Naive thymus-derived CD4-positive, alpha-beta T cell (primary cell): Measurements from ENCODE around the gene SLAMF7. TPM values are rescaled to one million over a fixed set of nuclear protein-coding genes. Genes with fewer than 3 reads are reported as not detected.
A peak's percentile ranks its signal among the peaks of the same experiment; 100 is the strongest.

Source experiments
- ATAC-seq: fragments of 150-1000 bp; cut with Tn5 transposase; 2 replicates; pipeline ENCODE4 v1.10.0; 2021; ENCODE audit warnings: mild to moderate bottlenecking, moderate library complexity
- CTCF ChIA-PET: fragments of 350-600 bp; sonication (Branson Sonifier 250); formaldehyde crosslinking; loops from one replicate; lab custom pipeline; 2021; ENCODE audit warnings: antibody characterized with exemption; lab: Charles Lee
- POLR2A ChIA-PET: fragments of 350-600 bp; sonication (Branson Sonifier 250); formaldehyde crosslinking; loops from one replicate; lab custom pipeline; 2021; ENCODE audit warnings: antibody characterized with exemption, inconsistent platforms; lab: Charles Lee
- DNase-seq, 9 donors: peaks; one replicate each; pipeline versions ENCODE4 v3.0.0 to v3.0.0-alpha.2; 2020 to 2022; ENCODE audit warnings: mixed read lengths in 1 of 9
- H3K27ac ChIP-seq: one replicate; pipeline ENCODE4 v1.7.0; 2013; ENCODE audit warnings: mild to moderate bottlenecking, low read depth, low read length, moderate library complexity
- H3K27me3 ChIP-seq, 2 donors: one replicate each; pipeline ENCODE4 v1.7.0; 2013; ENCODE audit warnings: low read length in 2 of 2, mild to moderate bottlenecking in 2 of 2, moderate library complexity in 2 of 2; ENCODE audit not compliant: control insufficient read depth in 2 of 2, insufficient read depth in 2 of 2
- H3K36me3 ChIP-seq, 3 experiments: 1 replicate in 2 of 3; 2 replicates in 1 of 3; pipeline ENCODE4 v1.7.0; 2013; ENCODE audit warnings: low read length in 3 of 3, mild to moderate bottlenecking in 3 of 3, moderate library complexity in 1 of 3; ENCODE audit not compliant: insufficient read depth in 3 of 3, control insufficient read depth in 2 of 3
- H3K4me1 ChIP-seq, 2 donors: one replicate each; pipeline ENCODE4 v1.7.0; 2013; ENCODE audit warnings: low read length in 2 of 2, mild to moderate bottlenecking in 2 of 2, moderate library complexity in 1 of 2; ENCODE audit not compliant: control insufficient read depth in 2 of 2, insufficient read depth in 2 of 2
- H3K4me3 ChIP-seq: 2 replicates; pipeline ENCODE4 v1.7.0; 2013; ENCODE audit warnings: mild to moderate bottlenecking, low read length
- H3K9me3 ChIP-seq, 3 experiments: 1 replicate in 2 of 3; 2 replicates in 1 of 3; pipeline ENCODE4 v1.7.0; 2013; ENCODE audit warnings: low read length in 3 of 3; ENCODE audit not compliant: control insufficient read depth in 2 of 3
- H3K27ac Mint-ChIP-seq, 9 donors: one replicate each; pipeline ENCODE4 v1.8.0; 2020 to 2022; ENCODE audit warnings: mixed read lengths in 9 of 9, mild to moderate bottlenecking in 8 of 9, moderate library complexity in 5 of 9, inconsistent platforms in 2 of 9
- H3K27me3 Mint-ChIP-seq, 5 donors: one replicate each; pipeline ENCODE4 v1.8.0; 2021 to 2022; ENCODE audit warnings: mixed read lengths in 5 of 5, mild to moderate bottlenecking in 1 of 5
- H3K36me3 Mint-ChIP-seq, 5 donors: one replicate each; pipeline ENCODE4 v1.8.0; 2020 to 2022; ENCODE audit warnings: mixed read lengths in 5 of 5, mild to moderate bottlenecking in 3 of 5, inconsistent platforms in 1 of 5
- H3K4me1 Mint-ChIP-seq, 7 donors: one replicate each; pipeline ENCODE4 v1.8.0; 2020 to 2022; ENCODE audit warnings: mixed read lengths in 7 of 7, mild to moderate bottlenecking in 3 of 7, inconsistent platforms in 1 of 7
- H3K4me3 Mint-ChIP-seq, 10 donors: one replicate each; pipeline ENCODE4 v1.8.0; 2020 to 2022; ENCODE audit warnings: mild to moderate bottlenecking in 10 of 10, mixed read lengths in 10 of 10, moderate library complexity in 6 of 10, inconsistent platforms in 2 of 10
- H3K9me3 Mint-ChIP-seq, 11 donors: one replicate each; pipeline ENCODE4 v1.8.0; 2020 to 2022; ENCODE audit warnings: mixed read lengths in 11 of 11, mild to moderate bottlenecking in 4 of 11, inconsistent platforms in 1 of 11, moderate library complexity in 1 of 11
- intact Hi-C, 2 donors: fragments of 100-400 bp; cut with micrococcal nuclease; formaldehyde crosslinking; loops; one replicate each; pipeline ENCODE4 v1.15.1; 2023
- polyA plus RNA-seq, 2 donors: library from polyadenylated mRNA; unstranded; fragments of 300-500 nt; fragmentation: Illumina TruSeq; gene quantifications; one replicate each; pipeline ENCODE4 v1.2.3, GENCODE V29; 2021
- total RNA-seq, 6 experiments: library from RNA in 5 of 6; stranded (reverse) in 5 of 6; gene quantifications; 1 replicate in 5 of 6; 2 replicates in 1 of 6; pipeline ENCODE4 v1.2.3 and lab custom pipeline; 2021 to 2026

Gene SLAMF7
- total and polyA plus RNA-seq, 7 experiments from 2014 or later: 0.21 to 39.3 (median 2.4) TPM

DNA sequence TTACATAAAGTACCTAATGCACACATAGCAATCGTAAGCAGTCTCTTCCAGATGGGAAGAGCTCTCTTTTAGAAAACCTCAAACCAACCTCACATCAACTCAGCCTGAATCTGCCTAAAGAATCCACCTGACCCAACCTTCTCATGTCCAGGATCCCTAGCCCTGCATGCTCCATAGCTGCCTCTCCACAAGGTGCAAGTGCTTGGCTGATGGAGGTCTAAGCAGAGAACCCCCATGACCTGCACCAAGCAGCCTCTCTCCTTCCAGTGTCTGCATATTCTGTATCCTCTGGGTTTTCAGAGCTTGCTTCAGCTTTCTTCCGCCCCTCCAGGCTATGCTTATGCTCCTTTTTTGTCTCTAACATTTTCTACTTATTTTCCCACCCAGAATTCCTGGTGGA, 59.4 kb downstream of the SLAMF7 start:
- Mint-ChIP-seq H3K9me3 (peaks cover 0 to 2% (median 0%) of the 10 kb centered on the region in 11 donors), H3K27ac (peak overlapping the region; percentile 75 to 99 (median 99)), H3K36me3 (peaks cover 8 to 42% (median 36%) of the 10 kb centered on the region in 5 donors), H3K27me3 (peaks cover 0 to 22% (median 0%) of the 10 kb centered on the region in 5 donors), H3K4me1 (peaks cover 46 to 84% (median 67%) of the 10 kb centered on the region in 7 donors), H3K4me3 (peak overlapping the region; percentile 75 to 99 (median 98))
- Histone ChIP-seq H3K36me3 (peaks cover 0 to 16% (median 4%) of the 10 kb centered on the region in 3 experiments), H3K9me3 (no peaks in the 10 kb centered on the region), H3K27me3 (no peaks in the 10 kb centered on the region), H3K4me3 (peak overlapping the region; percentile 66), H3K4me1 (peaks cover 35 to 38% of the 10 kb centered on the region in 2 donors), H3K27ac (peak overlapping the region; percentile 83)
- DNase-seq: no peak
- intact Hi-C loops: loop anchor here (1.0 to 5.0 kb wide), 5 partner anchors 9 to 319 kb away; partner anchors contain the start of genes NIT1 (in 1 of the 2) and PFDN2 (in 1 of the 2)
- POLR2A ChIA-PET: interaction anchor here (0.7 to 4.4 kb wide), 19 partner anchors 10 to 454 kb away, joined by 3 to 21 read pairs (median 6); partner anchors contain the start of gene USF1
- CTCF ChIA-PET: interaction anchor here (0.8 to 5.7 kb wide), 10 partner anchors 8 to 72 kb away, joined by 3 to 43 read pairs (median 12); no protein-coding TSS in a partner anchor
- no peak for ATAC-seq

DNA sequence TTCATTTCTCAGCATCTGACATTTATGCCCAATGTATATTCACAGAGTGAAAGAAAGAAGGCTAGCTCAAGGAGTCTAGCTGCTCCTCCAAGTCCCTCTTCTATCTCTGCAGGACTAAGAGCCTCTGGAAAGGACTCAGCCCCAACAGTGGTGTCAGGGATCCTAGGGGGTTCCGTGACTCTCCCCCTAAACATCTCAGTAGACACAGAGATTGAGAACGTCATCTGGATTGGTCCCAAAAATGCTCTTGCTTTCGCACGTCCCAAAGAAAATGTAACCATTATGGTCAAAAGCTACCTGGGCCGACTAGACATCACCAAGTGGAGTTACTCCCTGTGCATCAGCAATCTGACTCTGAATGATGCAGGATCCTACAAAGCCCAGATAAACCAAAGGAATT, 60.6 kb downstream of the SLAMF7 start:
- Histone ChIP-seq H3K36me3 (peaks cover 0 to 21% (median 11%) of the 10 kb centered on the region in 3 experiments), H3K9me3 (no peaks in the 10 kb centered on the region), H3K27me3 (no peaks in the 10 kb centered on the region), H3K4me3 (peak overlapping the region; percentile 66), H3K4me1 (peaks cover 43 to 44% of the 10 kb centered on the region in 2 donors), H3K27ac (peak overlapping the region; percentile 83)
- ATAC-seq (no peak), DNase-seq (no peak)
- Mint-ChIP-seq H3K27me3 (peaks cover 0 to 27% (median 0%) of the 10 kb centered on the region in 5 donors), H3K36me3 (peaks cover 13 to 51% (median 45%) of the 10 kb centered on the region in 5 donors), H3K4me1 (peaks cover 50 to 89% (median 69%) of the 10 kb centered on the region in 7 donors), H3K9me3 (peaks cover 0 to 6% (median 0%) of the 10 kb centered on the region in 11 donors), H3K4me3 (peak overlapping the region; percentile 75 to 99 (median 98)), H3K27ac (peak overlapping the region; percentile 58 to 99 (median 99))
- intact Hi-C loops: loop anchor here in 1 of 2 donors (2.0 to 5.0 kb wide), 3 partner anchors 171 to 318 kb away; partner anchors contain the start of genes NIT1 and PFDN2
- ChIA-PET CTCF (interaction anchor here (0.5 to 5.7 kb wide), 8 partner anchors 23 to 371 kb away, joined by 3 to 43 read pairs (median 6); no protein-coding TSS in a partner anchor), POLR2A (interaction anchor here (0.7 to 4.4 kb wide), 7 partner anchors 8 to 67 kb away, joined by 3 to 19 read pairs (median 4); no protein-coding TSS in a partner anchor)

DNA sequence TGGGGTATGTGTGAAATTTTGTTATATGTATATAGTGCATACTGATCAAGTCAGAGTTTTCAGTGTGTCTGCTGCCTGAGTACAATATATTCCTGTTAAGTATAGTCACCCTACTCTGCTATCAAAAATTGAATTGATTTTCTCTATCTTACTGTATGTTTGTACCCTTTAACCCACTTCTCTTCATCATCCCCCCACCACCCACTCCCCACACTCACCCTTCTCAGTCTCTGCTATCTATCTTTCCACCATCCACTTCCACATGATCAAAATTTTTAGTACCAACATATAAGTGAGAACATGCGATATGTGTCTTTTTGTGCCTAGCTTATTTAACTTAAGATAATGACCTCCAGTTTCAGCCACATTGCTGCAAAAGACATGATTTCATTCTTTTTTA, 61.1 kb downstream of the SLAMF7 start:
- peaks cover 0 to 27% (median 0%) of the 10 kb centered on the region in 5 donors for H3K27me3 Mint-ChIP-seq
- ChIA-PET CTCF (interaction anchor here (0.8 to 3.2 kb wide), 6 partner anchors 23 to 371 kb away, joined by 3 to 18 read pairs (median 4); no protein-coding TSS in a partner anchor), POLR2A (interaction anchor here (0.9 to 4.4 kb wide), 5 partner anchors 8 to 37 kb away, joined by 3 to 19 read pairs (median 5); no protein-coding TSS in a partner anchor)
- H3K9me3 Mint-ChIP-seq: peaks cover 0 to 8% (median 0%) of the 10 kb centered on the region in 11 donors
- H3K36me3 ChIP-seq: peaks cover 0 to 21% (median 11%) of the 10 kb centered on the region in 3 experiments
- H3K27ac Mint-ChIP-seq: peak overlapping the region; percentile 58 to 99 (median 99)
- H3K4me1 Mint-ChIP-seq: peaks cover 50 to 89% (median 69%) of the 10 kb centered on the region in 7 donors
- DNase-seq (no peak), ATAC-seq (no peak)
- peak overlapping the region; percentile 83 for H3K27ac ChIP-seq
- H3K9me3 ChIP-seq: no peaks in the 10 kb centered on the region
- H3K4me3 ChIP-seq: peak overlapping the region; percentile 66
- peaks cover 13 to 56% (median 50%) of the 10 kb centered on the region in 5 donors for H3K36me3 Mint-ChIP-seq
- intact Hi-C loops: no loop called here
- H3K4me3 Mint-ChIP-seq: peak overlapping the region; percentile 75 to 99 (median 98)
- H3K4me1 ChIP-seq: peaks cover 41 to 43% of the 10 kb centered on the region in 2 donors
- no peaks in the 10 kb centered on the region for H3K27me3 ChIP-seq

DNA sequence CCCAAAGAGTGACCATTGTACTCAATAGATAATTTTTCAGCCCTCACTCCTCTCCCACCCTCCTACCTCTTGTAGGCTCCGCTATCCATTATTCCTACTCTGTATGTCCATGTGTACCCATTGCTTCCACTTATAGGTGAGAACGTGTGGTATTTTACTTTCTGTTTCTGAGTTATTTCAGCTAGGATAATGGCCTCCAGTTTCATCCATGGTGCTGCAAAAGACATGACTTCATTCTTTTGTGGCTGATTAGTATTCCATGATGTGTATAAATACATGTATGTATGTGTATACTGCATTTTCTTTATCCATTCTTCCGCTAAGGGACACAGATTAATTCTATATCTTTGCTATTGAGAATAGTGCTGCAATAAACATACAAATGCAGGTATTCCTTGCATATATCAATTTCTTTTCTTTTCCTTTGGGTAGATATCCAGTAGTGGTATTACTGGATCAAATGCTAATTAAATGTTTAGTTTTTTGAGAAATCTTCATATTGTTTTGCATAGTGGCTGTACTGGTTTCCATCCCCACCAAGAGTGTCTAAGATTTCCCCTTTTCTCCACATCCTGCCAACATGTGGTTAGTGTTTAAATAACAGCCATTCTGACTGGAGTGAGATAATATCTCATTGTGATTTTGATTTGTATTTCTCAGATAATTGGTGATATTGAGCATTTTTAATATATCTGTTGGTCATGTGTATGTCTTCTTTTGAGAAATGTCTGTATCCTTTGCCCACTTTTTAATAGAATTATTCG, 61.8 kb downstream of the SLAMF7 start:
- Mint-ChIP-seq H3K4me1 (peaks cover 47 to 89% (median 69%) of the 10 kb centered on the region in 7 donors), H3K4me3 (peak overlapping the region; percentile 75 to 99 (median 98)), H3K9me3 (peaks cover 0 to 11% (median 4%) of the 10 kb centered on the region in 11 donors), H3K27me3 (peaks cover 0 to 27% (median 0%) of the 10 kb centered on the region in 5 donors), H3K36me3 (peaks cover 15 to 62% (median 57%) of the 10 kb centered on the region in 5 donors), H3K27ac (peak overlapping the region; percentile 67 to 99 (median 99))
- Histone ChIP-seq H3K27me3 (no peaks in the 10 kb centered on the region), H3K4me3 (peak overlapping the region; percentile 66), H3K36me3 (peaks cover 0 to 21% (median 11%) of the 10 kb centered on the region in 3 experiments), H3K4me1 (peaks cover 35 to 41% of the 10 kb centered on the region in 2 donors), H3K9me3 (no peaks in the 10 kb centered on the region), H3K27ac (peak overlapping the region; percentile 83)
- ATAC-seq (peak; percentile 50), DNase-seq (peak in 6 of 9 donors; percentile 27 to 59 (median 45))
- ChIA-PET CTCF (interaction anchor here (0.9 to 3.2 kb wide), 3 partner anchors 23 to 37 kb away, joined by 3 to 18 read pairs (median 4); no protein-coding TSS in a partner anchor), POLR2A (interaction anchor here (0.6 to 4.4 kb wide), 5 partner anchors 14 to 112 kb away, joined by 3 to 19 read pairs (median 3); no protein-coding TSS in a partner anchor)
- intact Hi-C loops: no loop called here

DNA sequence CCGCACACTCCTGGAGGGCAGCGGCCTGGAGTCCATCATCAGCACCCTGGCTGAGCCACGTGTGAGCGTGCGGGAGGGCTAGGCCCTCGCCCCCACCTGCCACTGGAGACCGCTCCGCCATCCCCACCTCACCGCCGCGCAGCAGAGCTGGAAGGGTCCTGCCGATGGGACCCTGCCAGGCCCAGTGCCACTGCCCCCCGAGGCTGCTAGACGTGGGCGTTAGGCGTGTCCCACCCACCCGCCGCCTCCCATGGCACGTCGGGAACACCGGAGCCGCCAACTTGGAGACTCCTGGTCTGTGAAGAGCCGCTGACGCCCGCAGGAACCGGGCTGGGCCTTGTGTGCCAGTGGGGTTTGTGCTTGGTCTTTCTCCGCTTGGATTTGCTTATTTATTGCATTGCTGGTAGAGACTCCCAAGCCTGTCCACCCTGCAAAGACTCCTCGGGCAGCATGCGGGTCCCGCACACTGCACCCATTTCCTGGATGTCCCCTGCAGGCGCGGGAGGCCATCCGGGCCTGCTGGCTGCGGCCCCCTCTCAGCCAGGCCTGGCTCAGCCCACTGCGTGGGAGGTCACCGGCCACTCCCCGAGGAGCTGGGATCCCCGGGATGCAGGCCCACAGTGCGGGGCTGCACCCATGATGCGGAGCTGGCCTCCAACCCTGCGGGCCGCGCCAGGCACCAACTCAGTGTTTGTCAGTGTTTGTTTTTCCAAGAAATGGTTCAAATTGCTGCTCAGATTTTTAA, 63.0 kb downstream of the SLAMF7 start:
- Mint-ChIP-seq H3K9me3 (peaks cover 3 to 19% (median 13%) of the 10 kb centered on the region in 11 donors), H3K27me3 (peaks cover 0 to 31% (median 0%) of the 10 kb centered on the region in 5 donors), H3K36me3 (peaks cover 25 to 74% (median 69%) of the 10 kb centered on the region in 5 donors), H3K4me3 (peak overlapping the region in 7 of 10 donors; percentile 94 to 99 (median 98)), H3K4me1 (peaks cover 49 to 93% (median 79%) of the 10 kb centered on the region in 7 donors), H3K27ac (peak overlapping the region in 6 of 9 donors; percentile 58 to 99 (median 99))
- Histone ChIP-seq H3K27ac (peak overlapping the region; percentile 83), H3K36me3 (peaks cover 0 to 28% (median 11%) of the 10 kb centered on the region in 3 experiments), H3K4me1 (peaks cover 35 to 48% of the 10 kb centered on the region in 2 donors), H3K27me3 (no peaks in the 10 kb centered on the region), H3K9me3 (peaks cover 0 to 3% (median 0%) of the 10 kb centered on the region in 3 experiments), H3K4me3 (peak overlapping the region; percentile 66)
- ChIA-PET CTCF (interaction anchor here (0.6 to 1.5 kb wide), 3 partner anchors 17 to 86 kb away, joined by 3 to 4 read pairs (median 4); no protein-coding TSS in a partner anchor), POLR2A (interaction anchor here (0.6 to 4.4 kb wide), 2 partner anchors 13 to 25 kb away, joined by 3 to 19 read pairs; no protein-coding TSS in a partner anchor)
- no peak for DNase-seq
- ATAC-seq: no peak
- intact Hi-C loops: no loop called here
